Stimulated activated effector memory CD8-positive, alpha-beta T cell treated with anti-CD3 and anti-CD28 coated beads, Interleukin-12 subunit alpha, Interleukin-12 subunit beta, amount 100 ng/mL, for 72 hours (primary cell): ENCODE data around the gene PRRG2.

Experiments
- ATAC-seq: fragments of 150-1000 bp; cut with Tn5 transposase; 2 replicates; pipeline ENCODE4 v1.10.0; 2021
- DNase-seq, 2 donors: peaks; one replicate each; pipeline ENCODE4 v3.0.0; 2021 to 2022; ENCODE audit warnings: low spot score in 2 of 2
- H3K27ac Mint-ChIP-seq: one replicate; pipeline ENCODE4 v1.8.0; 2022; ENCODE audit warnings: mild to moderate bottlenecking, mixed read lengths
- H3K36me3 Mint-ChIP-seq: one replicate; pipeline ENCODE4 v1.8.0; 2022; ENCODE audit warnings: mild to moderate bottlenecking, mixed read lengths
- H3K4me1 Mint-ChIP-seq: one replicate; pipeline ENCODE4 v1.8.0; 2022; ENCODE audit warnings: mixed read lengths
- H3K4me3 Mint-ChIP-seq: one replicate; pipeline ENCODE4 v1.8.0; 2022; ENCODE audit warnings: mild to moderate bottlenecking, mixed read lengths
- H3K9me3 Mint-ChIP-seq: one replicate; pipeline ENCODE4 v1.8.0; 2022; ENCODE audit warnings: mixed read lengths

The PRRG2 gene

DNA sequence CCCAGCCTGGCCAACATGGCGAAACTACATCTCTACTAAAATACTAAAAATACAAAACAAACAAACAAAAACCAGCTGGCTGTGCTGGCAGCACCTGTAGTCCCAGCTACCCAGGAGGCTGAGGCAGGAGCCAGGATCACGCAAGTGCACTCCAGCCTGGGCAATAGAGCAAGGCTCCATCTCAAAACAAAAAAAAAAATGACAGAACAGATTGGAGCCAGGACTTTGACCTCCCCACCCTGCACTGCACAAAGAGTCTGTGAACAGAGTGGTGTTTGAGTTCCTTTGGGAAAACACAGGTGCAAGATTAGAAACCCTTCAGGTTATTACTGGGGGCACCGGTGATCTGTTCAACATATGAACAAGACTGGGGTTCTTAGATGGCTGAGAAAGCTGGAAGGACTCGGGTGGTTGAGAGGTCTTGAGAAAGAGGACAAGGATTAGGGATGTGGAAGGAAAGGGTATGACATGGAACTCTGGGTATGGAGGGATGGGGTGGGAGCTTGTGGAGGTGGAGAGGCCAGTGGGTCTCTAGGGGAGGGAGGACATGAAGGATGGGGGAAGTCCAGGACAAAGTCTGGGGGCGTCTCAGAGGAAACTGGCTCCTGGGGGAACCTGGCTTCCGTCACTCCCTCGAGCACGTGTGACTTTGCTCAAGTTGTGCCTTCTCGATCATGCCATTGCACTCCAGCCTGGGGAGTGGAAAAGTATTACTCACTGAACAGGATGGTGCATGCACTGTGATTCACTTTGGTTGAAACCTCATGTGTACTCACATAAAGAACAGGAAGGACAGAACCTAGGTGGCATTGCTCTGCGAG is 27.5 kb upstream of the PRRG2 start:
- H3K36me3 Mint-ChIP-seq: peaks cover 58% of the 10 kb centered on the region
- H3K4me1 Mint-ChIP-seq: peaks cover 44% of the 10 kb centered on the region
- peak overlapping the region; percentile 82 for H3K4me3 Mint-ChIP-seq
- ATAC-seq (peak; percentile 81), DNase-seq (peak in 1 of 2 donors; percentile 57)
- peak overlapping the region; percentile 95 for H3K27ac Mint-ChIP-seq
- H3K9me3 Mint-ChIP-seq: no peaks in the 10 kb centered on the region

DNA sequence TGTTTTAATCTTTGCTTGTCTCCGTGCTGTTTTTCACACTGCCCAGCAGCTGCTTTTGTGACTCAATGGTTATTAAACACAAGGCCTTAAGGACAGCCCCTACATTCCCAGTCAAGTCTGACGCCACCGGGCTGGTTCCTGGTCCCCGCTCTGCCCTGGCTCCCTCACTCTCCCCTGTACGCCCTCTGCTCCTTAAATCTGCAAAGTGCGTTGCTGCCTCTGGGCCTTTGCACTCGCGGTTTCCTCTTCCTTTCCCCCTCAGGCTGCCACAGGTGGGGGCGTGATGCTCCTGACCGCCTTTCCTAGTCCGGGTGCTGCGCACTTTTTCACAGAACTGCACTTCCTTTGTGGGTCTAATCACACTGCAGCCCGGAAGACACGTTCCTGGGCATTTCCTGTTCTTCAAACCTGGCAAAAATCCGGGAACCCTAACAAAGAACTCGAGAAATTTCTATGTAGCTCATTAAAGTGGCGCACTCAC is 26.4 kb upstream of the PRRG2 start:
- Mint-ChIP-seq H3K9me3 (no peaks in the 10 kb centered on the region), H3K27ac (peak overlapping the region; percentile 95), H3K4me1 (peaks cover 54% of the 10 kb centered on the region), H3K36me3 (peaks cover 68% of the 10 kb centered on the region), H3K4me3 (peak overlapping the region; percentile 82)
- peak in 1 of 2 donors; percentile 67 for DNase-seq
- ATAC-seq: no peak

DNA sequence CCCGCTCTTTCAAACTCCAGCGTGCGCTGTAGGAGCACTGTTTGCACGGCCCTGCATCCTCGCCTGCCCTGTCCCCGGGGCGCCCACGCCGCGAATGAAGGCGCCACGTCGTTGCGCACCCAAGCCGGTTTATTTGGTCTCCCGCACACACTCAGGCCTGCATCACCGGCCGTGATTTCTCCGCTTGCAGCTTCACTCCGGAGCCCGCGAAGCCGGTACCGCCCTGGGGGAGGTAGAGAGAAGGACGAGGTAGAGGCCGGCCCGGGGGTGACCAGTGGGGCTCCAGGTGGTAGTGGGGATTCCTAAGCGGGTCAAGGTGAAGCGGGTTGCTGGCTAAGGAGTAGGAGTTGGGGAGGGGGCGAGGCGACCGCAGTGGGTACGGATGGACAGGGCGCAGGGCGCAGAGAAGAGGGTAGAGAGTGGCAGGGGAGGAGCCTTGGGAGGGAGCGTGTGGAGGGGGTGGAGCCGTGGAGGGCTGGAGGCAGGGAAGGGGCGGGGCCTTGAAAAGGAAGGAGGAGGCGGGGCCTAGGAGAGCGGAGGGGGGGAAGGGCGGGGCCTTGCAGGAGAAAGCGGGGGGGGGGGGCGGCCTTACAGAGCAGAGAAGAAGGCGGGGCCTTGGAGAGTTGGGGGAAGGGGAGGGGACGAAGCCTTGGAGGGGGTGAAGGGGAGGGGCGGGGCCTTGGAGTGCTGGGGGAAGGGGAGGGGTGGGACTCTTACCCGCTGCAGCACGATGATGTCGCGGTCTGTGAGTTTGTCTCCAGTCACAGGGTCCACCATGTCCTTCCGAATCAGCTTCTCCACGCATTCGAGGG is 25.3 kb upstream of the PRRG2 start:
- Mint-ChIP-seq H3K4me1 (peaks cover 65% of the 10 kb centered on the region), H3K36me3 (peaks cover 79% of the 10 kb centered on the region), H3K9me3 (no peaks in the 10 kb centered on the region), H3K27ac (peak overlapping the region; percentile 95), H3K4me3 (peak overlapping the region; percentile 82)
- ATAC-seq (peak; percentile 39), DNase-seq (peak; percentile 51 to 68)

DNA sequence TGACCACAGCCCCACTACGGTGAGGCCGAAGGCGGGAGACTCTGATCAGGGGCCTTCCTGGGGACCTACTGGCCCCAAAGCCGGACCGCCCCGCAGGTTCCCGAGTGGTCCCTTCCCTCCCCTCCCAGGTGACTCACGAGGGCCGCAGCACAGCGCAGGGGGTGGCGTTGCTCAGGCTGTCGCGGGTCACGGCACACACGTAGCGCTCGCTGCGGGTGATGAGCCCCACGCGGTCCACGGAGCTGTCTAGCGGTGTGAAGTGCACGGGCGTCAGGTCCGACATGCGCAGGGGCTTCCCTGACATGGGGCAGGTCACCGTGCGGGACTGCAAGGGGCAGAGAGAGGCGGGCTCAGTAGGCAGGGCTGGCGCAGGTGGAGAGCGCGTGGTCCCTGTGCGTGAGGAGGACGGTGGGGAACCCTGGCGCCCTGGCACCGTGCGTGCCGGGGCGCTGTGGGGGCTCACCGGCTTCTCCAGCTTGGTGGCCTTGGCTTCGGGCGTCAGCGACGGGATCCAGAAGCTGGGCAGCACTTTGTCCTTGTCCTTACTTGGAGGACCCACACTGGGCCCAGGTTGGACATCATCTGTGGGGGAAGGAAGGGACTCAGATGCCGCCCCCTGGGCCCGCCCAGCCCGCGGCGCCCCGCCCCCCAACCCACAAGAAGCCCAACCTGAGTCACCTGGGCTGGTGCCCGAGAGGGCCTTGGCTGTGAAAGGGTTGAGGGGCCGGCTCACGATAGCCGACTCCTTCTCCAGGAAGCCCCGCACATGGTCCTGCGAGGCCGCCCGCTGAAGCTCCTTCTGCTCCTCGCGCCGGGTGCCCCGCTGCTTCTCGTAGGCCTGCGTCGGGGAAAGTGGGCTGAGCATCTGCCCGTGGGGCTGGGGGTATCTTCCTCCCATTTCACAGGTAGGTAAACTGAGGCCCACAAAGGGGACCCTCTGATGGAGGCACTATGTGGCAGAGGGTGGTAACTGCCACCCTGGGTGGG is 24.4 kb upstream of the PRRG2 start:
- peaks cover 88% of the 10 kb centered on the region for H3K36me3 Mint-ChIP-seq
- H3K4me1 Mint-ChIP-seq: peaks cover 69% of the 10 kb centered on the region
- no peaks in the 10 kb centered on the region for H3K9me3 Mint-ChIP-seq
- ATAC-seq: peak; percentile 76
- H3K27ac Mint-ChIP-seq: peak overlapping the region; percentile 95
- H3K4me3 Mint-ChIP-seq: peak overlapping the region; percentile 82
- DNase-seq: peak in 1 of 2 donors; percentile 53

DNA sequence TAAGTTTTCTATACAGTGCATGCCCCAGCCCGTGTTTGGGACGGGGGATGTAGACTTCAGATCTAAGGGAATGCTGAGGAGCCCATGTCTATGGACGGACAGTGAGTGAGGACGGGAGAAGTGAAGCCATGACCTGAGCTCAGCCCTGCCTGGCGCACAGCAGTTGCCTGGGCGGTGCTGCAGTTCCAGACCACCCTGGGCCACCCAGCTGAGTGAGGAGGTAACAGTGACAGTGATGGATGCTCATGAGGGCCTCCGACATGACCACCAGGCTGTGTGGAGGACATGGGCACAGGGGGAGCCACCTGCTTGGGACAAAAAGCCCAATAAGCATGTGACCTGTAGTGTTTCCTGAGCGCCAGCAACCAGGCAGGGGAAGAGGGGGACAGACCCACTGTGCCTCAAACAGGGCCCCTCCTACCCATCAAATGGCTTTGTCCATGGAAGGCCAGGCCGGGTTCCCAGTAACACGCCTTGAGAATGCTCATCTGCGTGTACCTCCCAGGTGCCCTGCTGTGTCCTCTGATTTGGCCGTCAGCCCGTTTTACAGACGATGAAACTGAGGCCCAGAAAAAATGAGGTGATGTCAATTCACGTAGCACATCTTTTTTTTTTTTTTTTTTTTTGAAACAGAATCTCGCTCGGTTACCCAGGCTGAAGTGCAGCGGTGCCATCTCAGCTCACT is 23.3 kb upstream of the PRRG2 start:
- ATAC-seq (no peak), DNase-seq (no peak)
- Mint-ChIP-seq H3K4me3 (peak overlapping the region; percentile 82), H3K9me3 (no peaks in the 10 kb centered on the region), H3K27ac (peak overlapping the region; percentile 95), H3K36me3 (peaks cover 93% of the 10 kb centered on the region), H3K4me1 (peaks cover 70% of the 10 kb centered on the region)

DNA sequence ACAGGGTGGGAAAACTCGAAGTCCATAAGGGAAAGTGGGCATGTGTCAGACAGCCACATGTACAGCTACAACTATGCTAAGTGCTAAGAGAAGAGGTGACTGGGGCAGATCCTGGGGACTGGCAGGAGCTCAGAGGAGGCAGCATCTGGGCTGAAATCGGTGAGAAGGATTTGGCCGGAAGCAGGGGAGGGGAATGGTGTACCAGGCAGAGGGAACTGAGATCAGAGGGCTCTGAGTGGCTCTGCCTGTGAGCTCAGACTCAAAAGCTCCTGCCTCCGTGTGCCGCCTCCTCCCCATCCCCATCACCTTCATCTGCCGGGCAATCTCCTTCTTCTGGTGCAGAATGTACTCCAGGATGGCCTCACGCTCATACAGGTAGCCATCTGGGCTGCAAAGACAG is 22.5 kb upstream of the PRRG2 start:
- peaks cover 68% of the 10 kb centered on the region for H3K4me1 Mint-ChIP-seq
- DNase-seq (no peak), ATAC-seq (no peak)
- H3K27ac Mint-ChIP-seq: peak overlapping the region; percentile 95
- no peaks in the 10 kb centered on the region for H3K9me3 Mint-ChIP-seq
- H3K4me3 Mint-ChIP-seq: peak overlapping the region; percentile 82
- peaks cover 94% of the 10 kb centered on the region for H3K36me3 Mint-ChIP-seq

DNA sequence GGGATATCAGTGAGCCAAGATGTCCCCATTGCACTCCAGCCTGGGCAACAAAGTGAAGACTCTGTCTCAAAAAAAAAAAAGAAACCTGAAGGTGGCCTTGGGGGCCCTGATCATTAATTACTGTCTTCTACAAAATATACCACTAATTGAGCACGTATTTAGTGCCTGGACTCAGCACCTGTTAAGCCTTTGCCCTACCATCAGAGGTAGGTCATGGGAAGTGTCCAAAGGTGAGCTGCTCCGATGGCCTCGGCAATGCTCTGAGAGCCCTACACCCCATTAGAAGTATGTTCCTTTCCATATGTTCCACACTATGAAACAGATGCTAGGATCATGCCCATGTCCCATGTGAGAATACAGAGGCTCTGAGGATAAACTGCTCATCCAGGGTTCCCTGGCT is 21.7 kb upstream of the PRRG2 start:
- peak overlapping the region; percentile 82 for H3K4me3 Mint-ChIP-seq
- DNase-seq: no peak
- H3K27ac Mint-ChIP-seq: peak overlapping the region; percentile 95
- H3K9me3 Mint-ChIP-seq: no peaks in the 10 kb centered on the region
- ATAC-seq: no peak
- peaks cover 68% of the 10 kb centered on the region for H3K4me1 Mint-ChIP-seq
- peaks cover 93% of the 10 kb centered on the region for H3K36me3 Mint-ChIP-seq

DNA sequence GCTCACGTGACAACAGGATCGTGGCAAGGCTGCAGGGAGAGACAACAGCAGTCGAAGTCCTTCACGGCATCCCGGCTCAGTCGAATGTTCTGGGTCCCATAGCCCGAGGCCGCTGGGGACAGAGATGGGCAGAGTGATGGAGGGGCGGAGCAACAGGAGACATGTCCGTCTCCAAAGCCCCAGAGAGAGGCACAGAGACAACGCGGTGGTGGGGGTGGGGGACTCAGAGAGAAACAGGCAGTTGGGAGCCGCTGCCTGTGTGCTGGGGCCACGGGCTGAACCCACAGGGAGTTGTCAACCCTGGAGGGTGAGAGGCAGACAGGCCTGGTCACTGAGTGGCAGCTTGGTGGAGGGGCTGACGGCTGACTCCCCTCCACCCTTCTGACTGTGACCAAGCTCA is 21.2 kb upstream of the PRRG2 start:
- DNase-seq (no peak), ATAC-seq (no peak)
- H3K4me3 Mint-ChIP-seq: peak overlapping the region; percentile 82
- peaks cover 93% of the 10 kb centered on the region for H3K36me3 Mint-ChIP-seq
- peaks cover 68% of the 10 kb centered on the region for H3K4me1 Mint-ChIP-seq
- H3K27ac Mint-ChIP-seq: peak overlapping the region; percentile 95
- no peaks in the 10 kb centered on the region for H3K9me3 Mint-ChIP-seq

DNA sequence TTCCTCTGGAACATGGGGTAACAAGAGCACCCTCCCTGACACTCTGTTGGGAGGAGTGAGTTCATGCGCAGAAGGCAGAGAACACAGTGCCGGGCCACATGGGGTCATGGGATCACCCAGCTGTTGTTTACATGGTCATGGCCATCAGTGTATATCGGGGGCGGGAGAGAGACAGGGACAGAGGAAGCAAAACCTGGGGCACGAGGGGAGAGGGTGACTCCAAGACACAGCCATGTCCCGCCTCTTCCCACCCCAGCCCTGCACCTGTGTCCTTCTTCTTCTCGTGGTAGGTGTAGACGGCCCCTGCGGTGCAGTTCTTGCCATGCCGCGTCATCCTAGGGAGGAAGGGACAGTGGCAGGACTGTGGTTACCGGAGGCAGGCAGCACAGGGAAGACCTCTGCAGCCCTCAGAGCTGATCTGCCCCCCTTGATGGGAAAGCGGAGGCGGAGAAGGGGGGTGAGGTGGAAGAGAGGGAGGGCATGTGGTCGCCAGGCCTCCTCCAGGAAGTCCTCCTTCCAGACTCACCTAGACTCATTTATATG is 20.7 kb upstream of the PRRG2 start:
- Mint-ChIP-seq H3K4me3 (peak overlapping the region; percentile 82), H3K4me1 (peaks cover 69% of the 10 kb centered on the region), H3K27ac (peak overlapping the region; percentile 95), H3K9me3 (no peaks in the 10 kb centered on the region), H3K36me3 (peaks cover 93% of the 10 kb centered on the region)
- DNase-seq (no peak), ATAC-seq (no peak)

DNA sequence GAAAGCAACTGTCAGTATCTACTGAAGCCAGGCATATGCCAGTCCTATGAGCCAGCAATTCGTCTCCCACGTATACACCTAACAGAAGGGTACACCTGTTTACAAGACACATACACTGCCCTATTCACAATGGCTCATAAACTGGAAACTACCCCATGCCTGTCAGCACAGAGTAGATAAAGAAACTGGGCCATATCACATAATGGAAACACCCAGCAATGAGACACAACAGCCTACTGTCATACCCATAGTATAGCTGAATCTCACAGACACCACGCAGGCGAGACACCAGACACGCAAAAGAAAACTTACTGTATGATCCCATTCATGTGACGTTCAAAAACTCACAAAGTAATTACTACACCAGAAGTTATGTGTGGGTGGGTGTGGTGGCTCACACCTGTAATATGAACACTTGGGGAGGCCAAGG is 16.5 kb upstream of the PRRG2 start:
- DNase-seq: no peak
- peak; percentile 92 for ATAC-seq
- Mint-ChIP-seq H3K4me1 (peaks cover 74% of the 10 kb centered on the region), H3K36me3 (peaks cover 89% of the 10 kb centered on the region), H3K9me3 (no peaks in the 10 kb centered on the region), H3K4me3 (peak overlapping the region; percentile 51), H3K27ac (peak overlapping the region; percentile 94)

DNA sequence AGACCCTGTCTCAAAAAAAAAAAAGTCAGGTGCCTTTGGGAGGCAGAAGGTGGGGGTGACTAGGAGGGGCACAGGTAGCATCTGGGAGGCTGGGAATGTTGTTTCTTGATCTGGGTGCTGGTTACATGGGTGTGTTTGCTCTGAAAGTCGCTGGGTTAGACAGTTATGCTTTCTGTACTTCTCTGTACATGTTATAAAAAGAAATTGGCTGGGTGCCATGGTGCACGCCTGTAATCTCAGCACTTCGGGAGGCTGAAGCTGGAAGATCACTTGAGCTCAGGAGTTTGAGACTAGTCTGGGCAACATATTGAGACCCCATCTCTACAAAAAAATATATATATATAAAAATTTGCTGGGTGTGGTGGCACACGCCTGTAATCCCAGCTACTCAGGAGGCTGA is 15.9 kb upstream of the PRRG2 start:
- no peak for ATAC-seq
- H3K27ac Mint-ChIP-seq: peak overlapping the region; percentile 94
- H3K4me3 Mint-ChIP-seq: peak overlapping the region; percentile 51
- H3K9me3 Mint-ChIP-seq: no peaks in the 10 kb centered on the region
- DNase-seq: no peak
- H3K4me1 Mint-ChIP-seq: peaks cover 73% of the 10 kb centered on the region
- H3K36me3 Mint-ChIP-seq: peaks cover 89% of the 10 kb centered on the region

DNA sequence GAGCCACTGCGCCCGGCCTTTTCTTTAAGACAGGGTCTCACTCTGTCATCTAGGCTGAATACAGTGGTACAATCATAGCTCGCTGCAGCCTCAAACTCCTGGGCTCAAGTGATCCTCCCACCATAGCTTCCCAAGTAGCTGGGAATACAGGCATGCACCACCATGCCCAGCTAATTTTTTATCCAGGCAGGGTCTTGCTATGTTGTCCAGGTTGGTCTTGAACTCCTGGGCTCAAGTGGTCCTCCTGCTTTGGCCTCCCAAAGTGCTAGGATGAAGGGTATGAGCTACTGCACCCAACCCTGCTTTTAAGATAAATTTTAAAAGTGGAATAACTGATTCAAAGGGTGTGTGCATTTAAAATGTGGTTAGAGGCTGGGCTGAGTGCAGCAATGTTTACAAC is 14.8 kb upstream of the PRRG2 start:
- ATAC-seq (no peak), DNase-seq (no peak)
- Mint-ChIP-seq H3K27ac (no peak overlapping the region), H3K4me3 (peak overlapping the region; percentile 47), H3K9me3 (no peaks in the 10 kb centered on the region), H3K36me3 (peaks cover 89% of the 10 kb centered on the region), H3K4me1 (peaks cover 69% of the 10 kb centered on the region)

DNA sequence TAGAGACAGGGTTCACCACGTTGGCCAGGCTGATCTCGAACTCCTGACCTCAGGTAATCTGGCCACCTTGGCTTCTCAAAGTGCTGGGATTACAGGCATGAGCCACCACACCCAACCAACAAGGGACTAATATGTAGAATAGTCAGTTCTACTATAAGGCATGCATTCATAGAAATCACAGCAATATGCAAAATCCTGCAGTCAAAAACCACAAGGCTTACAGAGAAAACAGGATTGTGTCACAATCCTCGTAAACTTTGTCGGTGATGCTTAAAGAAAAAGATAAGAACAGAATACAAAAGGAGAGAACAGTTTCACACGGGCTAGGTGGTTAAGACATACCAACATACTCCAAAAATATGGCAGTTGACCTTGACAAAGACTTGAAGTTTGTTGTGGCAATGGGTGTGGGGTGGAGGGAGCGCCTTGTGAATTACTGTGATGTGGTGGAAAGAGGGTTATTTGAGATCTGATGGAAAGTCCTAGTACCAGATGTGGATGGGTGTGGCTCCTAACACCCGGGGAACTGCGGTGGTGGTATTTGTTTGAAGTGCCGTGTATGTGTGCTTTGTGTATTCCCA is 13.2 kb upstream of the PRRG2 start:
- peak in 1 of 2 donors; percentile 57 for DNase-seq
- Mint-ChIP-seq H3K36me3 (peaks cover 92% of the 10 kb centered on the region), H3K27ac (peak overlapping the region; percentile 86), H3K4me1 (peaks cover 62% of the 10 kb centered on the region), H3K4me3 (peak overlapping the region; percentile 47), H3K9me3 (no peaks in the 10 kb centered on the region)
- peak; percentile 56 for ATAC-seq
